ENCODE results near the gene LPAR2.

The LPAR2 gene

DNA sequence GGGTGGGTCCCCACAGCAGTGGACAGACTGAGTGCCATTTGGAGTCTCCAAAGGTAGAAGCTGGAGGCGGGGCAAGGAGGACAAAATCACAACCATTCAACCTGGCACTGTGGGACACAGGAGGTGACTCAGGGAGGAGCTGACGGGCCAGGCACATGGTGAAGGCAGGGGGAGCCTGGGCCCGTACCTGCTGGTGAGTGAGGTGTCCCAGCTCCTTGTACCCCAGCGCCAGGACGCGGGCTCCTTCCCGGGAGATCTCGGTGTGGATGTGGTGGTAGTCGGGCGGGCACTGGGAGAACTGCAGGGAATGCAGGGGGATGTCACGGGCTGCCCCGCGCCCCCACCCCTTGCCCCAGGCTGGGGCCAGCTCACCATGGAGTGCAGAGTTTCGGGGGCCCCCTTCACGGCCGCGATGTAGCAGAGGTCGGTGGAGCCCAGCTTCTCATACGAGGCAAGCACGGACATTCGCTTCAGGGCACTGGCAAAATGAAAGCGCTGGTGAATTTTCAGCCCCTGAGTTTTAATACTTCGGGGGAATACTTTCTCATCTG lies 25.7 kb upstream of the LPAR2 start:
- no peak for DNase-seq (ENCODE audit: low read depth)

DNA sequence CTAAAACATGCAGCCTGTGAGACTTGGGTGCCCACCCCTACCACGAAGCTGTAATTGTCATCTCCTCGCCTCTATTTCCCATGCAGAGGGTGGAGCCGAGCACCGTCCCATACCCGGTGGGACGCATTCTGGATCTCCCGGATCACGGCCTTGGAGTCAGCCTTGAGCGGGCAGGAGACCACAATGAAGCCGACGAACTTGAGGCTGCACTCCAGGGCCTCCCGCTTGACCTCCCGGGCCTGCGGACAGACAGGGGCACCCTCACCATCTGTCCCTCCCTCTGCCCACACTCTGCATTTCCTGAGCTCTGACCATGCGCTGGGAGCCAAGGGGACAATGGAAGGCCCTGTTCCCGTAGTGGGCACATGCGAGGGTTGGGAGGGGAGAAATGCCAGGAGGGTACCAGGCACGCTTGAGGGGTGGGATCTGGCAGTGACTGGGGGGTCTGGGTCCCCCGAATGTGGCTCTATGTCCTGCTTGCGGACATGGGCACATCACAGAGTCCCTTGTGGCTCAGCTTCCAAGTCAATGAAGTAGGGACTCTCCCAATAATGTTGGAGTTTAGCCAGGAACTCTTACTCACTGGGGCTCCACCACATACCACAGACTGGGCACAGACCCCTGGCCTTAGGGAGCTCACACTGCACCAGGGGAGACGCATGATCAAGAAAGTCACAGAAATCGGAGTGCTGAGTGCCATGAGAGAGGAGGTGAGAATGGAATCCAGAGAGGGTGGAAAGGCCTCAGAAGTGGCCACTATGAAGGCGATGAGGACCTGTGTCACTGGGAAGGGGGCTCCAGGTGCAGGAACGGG lies 24.7 kb upstream of the LPAR2 start:
- DNase-seq (ENCODE audit: low read depth): no peak

DNA sequence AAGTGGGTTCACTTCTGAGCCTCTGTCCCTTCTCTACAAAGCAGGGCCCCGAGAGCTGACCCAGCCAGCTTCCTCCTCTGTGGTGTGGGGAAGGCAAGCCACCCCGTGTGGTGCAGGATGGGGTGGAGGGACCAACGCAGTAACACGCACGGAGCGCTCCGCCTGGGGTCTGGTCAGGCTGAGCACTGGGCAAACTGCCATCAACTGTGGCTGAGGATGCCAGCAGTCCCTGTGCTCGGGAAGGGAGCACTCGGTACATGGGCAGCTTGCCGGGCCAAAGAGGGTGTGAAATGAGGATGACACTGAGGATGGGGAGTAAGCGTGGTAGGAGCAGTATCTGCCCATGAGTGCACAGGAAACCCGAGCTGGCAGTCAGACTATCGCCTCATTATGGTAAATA lies 23.1 kb upstream of the LPAR2 start:
- DNase-seq (ENCODE audit: low read depth): no peak

DNA sequence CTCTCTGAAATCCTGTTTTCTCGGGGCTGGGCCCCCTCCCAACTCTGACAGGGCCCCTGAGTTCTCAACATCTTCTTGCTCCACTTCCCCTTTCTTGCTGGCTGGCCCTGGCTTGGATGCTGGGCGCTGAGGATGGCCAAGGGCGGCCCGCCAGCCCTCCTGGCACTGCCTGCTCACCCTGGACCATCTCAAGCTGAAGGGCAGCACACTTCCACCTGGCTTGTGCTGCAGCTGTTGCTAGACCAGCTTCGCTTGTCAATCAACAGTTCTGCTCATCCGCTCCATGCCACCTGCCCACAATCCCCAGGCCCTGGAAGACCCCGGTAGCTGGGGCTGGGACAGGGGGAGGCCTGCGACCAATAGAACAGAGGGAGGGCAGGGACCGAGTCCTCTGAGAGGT lies 22.3 kb upstream of the LPAR2 start:
- DNase-seq (ENCODE audit: low read depth): no peak

DNA sequence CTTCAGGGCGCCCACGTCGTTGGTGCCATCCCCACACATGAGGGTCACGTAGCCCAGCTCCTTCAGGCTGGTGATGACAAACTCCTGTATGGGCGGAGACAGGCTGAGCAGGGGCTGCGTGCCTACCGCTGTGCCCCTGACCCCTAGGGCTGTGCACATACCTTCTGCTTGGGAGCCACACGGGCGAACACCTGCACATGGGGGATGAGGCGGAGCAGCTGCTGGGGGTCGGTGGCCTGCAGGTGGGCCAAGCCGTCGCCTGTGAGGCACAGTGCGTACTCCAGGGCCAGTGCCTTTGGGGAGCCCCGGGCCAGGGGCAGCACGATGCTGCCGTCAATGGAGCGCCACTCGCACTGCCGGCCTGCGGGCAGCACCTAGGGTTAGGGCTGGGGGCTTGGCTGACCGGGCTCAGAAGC lies 21.6 kb upstream of the LPAR2 start:
- DNase-seq (ENCODE audit: low read depth): no peak

DNA sequence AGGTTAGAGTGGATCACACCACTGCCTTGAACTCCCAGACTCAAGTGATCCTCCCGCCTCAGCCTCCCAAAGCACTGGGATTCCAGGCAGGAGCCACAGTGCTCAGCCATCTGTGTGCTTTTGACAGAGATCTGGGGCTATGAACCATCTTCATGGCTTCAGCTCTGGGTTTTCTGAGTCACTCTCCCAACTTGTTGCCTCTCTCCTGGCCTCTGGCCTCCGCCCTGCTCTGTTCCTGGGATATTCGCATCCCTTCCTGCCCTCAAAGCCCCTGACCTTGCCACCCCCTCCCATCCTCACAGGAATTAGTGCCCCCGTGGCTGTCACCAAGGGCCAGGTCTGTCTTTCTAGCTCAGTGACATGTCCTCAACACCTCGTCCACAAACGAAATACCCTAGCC lies 21.1 kb upstream of the LPAR2 start:
- DNase-seq (ENCODE audit: low read depth): no peak

DNA sequence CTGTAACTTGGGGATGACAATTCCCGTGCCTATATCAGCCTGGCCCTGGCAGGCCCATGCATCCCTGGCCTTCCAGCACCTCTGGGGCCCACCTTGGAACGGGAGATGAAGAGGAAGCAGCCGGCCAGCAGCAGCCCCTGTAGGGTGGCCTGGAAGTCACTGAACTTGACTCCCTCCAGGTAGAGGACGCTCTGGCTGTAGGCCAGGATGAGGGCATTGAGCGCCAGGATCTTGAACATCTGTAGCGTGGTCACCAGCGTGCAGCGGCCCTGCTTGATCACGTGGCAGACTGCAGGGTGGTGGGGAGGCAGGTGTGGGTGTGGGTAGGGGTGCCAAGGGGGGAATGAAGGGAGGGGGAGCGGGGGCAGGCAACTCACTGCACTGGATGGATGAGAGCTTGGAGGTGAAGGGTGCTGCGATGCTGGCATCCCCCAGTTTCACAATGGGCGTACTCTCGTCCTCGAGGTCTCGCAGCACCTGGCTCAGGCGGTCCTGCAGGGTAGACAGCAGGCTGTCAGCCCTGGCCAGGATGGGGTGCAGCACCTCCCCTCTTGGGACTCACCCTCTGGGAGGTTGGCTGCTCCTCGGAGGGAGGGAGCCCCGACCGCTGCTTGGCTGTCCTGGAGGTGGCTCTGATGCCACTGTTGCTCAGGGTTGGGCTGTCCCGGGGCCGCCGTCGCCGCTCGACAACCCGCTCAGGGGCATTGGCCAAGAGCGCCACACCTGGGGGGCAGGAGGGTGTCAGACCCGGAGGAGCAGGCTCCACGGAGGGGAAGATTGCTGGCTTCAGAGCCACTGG lies 19.2 kb upstream of the LPAR2 start:
- no peak for DNase-seq (ENCODE audit: low read depth)

DNA sequence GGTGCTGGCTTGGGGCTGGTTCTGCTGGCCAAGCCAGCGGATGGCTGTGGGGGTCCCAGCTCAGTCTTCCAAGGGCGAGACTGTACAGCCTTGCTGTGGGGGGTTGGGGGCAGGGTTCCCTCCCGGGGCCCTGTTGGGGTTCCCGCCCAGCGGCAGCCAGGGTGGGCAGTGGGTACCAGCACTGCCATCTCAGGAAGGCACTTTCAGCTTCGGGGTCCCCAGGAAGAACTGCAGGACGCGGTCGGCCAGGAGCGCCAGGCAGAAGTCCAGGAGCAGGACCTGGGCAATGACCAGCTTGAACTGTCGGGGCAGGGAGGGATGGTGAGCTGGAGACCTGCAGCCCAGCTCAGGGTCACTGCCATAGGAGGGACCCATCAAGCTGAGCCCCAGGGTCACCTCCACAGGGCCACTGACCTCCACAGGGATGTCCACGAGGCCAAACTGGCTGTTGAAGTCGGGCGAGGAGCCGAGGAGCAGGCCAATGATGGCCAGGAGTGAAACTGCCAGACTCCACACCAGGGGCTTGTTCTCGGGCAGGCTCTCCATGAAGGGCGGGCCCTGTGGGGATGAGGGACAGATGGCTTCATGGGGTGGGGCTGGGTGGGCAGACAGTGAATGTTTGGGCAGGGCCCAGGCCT lies 17.3 kb upstream of the LPAR2 start:
- no peak for DNase-seq (ENCODE audit: low read depth)

DNA sequence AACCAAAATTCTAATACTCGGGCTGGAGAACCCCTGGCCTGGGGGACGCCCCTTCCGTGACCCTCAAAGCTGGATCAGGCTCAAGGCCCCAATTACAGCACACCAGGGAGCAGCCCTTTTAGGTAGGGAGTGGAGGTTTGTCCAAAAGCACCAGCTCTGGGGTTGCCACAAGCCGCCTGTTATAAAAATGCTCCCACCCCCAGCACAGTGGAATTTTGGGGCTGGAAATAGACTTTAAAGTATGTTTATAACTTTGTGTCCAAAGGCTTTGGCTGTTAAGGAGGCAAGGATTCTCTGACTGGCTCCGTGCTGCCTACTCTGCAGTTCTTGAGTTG lies 16.0 kb upstream of the LPAR2 start:
- DNase-seq (ENCODE audit: low read depth): no peak

DNA sequence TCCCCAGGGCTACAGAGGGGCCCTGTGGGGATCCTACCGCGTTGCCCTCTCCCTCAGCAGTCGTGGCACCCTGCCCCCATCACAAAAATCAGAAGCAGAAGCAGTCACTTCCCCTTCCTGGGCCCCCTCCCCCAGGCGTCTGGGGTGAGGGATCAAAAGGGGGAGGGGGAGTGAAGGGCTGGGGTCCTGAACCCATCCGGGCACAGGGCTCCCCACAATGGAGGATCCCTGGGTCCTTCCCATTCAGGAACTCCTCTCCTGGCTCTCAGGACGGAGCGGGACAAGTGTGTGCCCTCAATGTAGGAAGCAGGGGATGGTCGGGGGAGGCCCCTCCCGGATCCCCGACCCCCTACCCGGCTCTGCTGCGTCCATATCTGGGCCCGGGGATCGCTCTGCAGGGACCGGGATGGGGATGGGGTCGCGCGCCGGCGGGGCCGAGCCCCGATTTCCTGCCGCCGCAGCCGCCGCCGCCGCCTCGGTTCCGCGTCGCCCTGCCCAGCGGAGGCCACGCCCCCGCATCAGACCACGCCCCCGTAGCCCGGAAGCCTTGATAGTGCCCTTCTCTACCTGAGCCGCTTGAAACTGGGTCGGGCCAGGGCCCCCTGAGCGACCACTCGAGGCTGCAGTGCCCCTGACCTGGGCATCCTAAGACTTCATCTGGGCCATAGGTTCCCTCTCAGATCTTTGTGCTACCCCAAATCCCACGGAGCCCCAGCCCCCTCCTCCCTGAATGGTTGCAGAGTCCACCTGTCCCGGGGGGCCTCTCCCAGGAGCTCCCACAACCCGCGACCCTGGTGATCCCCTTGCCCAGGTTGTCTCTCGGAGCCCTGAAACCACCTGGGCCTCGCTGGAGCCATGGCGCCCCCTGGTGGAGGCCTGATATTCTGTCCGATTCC lies 15.4 kb upstream of the LPAR2 start, which contains the start of gene GMIP:
Gene GMIP, minus strand, starts transcription at position 500 of the 896 bp plus-strand sequence. Its CDS starts 128 bp downstream, at position 372.
- DNase-seq (ENCODE audit: low read depth): no peak

DNA sequence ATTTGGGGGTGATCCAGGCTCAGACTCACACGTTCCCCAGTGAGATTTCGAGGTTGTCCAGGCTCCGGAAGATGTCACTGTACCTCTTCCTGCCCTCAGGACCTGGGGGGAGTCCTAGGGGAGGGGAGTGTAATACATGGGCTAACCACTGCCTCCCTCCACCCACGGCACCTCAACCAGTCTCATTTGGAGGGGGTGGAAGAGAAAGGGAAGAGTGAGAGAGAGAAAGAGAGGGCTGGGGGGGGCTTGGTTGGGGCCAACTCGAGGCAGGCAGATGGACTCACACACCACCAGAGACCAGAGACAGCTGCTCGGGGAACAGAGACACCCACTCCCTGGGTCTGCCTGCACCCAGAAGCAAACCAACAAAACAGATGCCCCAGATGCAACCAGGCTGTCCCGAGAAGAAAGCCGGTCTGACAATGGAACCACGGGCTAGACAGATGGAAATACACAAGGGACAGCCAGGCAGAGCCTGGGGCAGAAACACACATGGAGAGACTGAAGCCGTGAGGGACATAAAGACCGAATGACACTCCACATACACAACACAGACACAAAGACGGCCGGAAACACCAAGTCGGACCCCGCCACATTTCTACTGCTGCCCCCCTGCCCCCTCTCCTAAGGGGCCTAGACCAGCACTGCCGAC lies 14.6 kb upstream of the LPAR2 start:
- no peak for DNase-seq (ENCODE audit: low read depth)

DNA sequence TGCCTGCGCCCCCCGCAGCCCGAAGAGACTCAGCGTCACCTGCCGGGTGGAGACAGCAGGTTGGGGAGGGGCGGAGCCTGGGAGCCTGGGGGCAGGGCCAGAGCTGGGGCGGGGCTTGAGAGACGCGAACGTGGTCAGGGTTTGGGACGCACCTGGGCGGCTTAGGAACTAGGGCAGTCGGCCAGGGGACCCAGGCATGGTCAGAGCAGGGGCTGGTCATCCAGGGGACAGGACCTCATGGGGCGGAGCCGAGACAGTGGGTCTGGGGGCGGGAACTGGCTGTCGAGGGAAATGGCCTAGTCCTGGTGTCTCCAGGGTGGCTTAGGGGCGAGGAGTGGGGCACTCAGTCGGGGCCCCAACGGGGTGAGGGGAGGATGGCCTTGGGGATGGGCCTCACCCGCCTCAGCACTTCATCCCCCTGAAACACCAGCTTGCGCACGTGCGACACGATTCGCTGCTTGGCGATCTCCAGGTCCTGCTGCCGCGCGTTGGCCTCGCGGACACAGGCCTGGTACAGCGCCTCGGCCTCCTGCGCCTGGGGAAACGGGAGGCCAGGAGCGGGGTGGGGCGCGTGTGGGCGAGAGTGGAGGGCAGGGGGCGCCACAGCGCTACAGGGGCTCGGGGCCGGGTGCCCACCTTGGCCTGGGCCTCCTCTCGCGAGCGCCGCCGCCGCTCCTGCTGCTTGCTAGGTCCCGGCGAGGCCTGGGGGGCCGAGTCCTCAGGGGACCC lies 9.7 kb upstream of the LPAR2 start:
- DNase-seq (ENCODE audit: low read depth): no peak

DNA sequence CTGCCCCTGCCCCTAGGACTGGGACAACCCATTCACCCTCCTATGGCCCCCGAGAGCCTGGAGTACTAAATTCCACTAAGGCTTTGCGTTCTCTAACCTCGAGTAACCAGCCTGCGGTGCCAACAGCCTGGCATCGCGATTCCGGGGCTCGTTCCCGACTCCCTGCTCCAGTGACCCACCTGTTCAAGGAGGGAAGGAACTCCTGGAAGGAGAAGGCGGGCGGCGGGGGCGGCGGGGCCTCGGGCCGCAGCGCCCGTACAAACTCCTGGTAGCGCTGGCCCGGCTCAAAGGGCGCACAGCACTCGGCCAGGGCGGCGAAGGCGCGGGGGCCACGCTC lies 9.1 kb upstream of the LPAR2 start:
- no peak for DNase-seq (ENCODE audit: low read depth)

DNA sequence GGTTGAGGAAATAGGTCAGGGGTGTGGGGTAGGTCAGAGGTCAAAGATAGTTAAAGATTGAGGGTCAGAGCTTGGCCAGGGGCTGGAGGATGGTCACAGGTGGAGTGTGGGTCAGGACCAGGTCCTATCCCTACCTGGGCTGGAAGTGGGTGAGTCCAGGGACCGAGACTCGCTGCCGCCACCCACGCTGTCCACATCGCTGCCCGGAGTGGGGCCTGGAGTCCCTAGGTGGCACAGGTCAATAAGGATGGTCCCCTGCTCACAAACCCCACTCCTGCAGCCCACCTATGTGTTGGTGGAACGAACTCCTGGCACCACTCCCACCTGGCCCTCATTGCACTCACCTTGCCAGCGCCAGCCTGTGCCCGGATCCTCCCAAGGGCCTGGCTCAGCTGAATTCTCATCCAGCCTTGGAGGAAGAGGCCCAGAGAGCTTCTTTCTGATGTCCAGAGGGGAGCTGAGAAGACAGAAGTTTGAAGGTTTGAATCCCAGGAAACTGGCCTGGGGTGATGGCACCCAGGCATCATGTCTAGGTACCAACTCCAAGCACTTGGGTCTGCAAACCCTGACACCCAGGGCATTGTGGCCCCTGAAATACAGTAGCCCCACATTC lies 8.7 kb upstream of the LPAR2 start:
- DNase-seq (ENCODE audit: low read depth): no peak

DNA sequence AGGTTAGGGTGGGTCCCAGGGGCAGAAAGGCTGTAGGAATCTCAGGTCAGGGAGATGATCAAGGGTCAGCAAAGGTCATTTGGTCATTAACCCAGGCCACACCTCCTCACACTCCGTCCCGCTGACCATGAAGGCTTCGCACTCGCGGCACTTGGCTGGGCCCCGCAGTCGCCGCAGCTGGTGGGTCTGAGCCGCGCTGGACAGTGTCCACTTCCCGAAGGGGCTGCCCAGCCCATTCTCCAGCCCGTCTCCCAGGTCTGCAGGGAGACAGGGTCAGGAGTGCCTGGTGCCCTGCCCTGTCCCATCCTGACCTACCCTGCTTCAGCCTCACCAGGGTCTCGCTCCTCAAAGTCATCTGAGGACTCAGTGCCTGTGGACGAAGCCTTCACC lies 7.3 kb upstream of the LPAR2 start:
- no peak for DNase-seq (ENCODE audit: low read depth)

DNA sequence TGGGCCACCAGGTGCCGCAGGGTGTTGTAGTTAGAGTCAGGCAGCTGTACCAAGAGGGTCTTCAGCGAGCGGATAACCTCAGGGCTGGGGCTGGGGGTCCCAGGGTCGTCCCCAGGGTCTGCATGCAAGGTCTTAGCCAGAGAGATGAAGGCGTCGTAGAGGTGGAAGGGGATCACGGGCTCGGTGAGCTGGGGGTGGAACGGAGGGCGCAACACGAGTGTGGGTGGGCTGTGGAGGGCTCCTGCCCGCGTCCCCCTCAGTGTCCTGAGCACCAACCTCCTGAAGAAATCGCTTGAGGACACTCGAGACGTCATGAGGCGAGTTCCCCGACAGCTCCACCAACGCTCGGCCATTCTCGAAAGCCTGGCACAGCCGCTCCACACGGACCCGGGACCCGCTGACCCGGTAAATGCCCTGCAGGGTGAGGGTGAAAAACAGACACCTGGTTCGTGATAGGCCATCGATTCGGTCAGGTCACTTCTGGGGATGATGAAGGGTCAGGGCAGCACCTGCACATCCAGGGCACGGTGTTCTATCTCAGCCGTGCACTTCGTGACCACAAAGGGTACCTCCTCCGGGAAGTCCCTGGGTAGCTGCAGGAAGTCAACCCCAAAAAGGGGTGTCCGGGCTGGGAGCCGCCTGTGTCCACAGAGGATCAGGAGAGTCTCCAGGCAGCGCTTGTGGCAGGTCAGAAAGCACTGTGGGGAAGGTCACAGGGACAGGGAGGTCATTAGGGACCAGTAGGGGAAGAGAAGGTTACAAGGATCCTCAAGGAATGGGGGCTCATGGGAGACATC lies 6.7 kb upstream of the LPAR2 start:
- no peak for DNase-seq (ENCODE audit: low read depth)

DNA sequence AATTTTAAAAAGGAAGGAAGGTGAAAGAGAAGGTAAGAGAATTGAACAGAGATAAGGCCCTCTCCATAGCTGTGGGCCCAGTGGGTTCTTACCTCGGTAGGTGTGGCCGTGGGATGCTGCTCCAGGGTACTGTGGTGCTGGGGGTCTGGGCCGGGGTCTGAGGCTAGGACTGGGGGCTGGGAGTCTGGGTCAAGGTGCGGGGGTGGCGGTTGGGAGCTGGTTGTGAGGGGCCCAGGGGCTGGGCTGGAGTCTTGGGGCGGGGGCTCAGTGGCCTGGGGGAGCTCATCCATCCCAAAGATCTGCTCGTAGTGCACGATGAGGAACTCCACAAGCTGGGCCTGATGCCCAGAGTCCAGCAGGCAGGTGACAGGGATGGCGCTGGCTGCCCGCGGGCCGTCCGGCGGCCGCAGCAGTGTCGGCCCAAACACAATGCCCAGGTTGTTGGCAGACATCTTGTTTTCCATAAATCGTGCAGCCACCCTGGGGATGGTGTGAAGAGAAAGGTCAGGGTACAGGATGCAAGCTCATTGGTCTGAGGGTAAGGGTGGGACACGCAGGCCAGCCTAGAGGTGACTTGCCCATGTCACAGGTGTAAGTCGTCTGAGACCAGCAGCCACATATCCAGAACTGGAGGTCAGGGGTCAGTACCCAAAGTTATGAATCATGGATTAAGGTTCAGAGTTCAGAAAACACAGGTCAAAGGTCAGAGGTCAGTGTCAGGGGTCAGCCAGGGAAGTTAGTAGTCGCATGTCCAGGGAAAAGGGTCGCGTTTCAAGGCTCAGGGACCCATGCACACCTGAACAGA lies 5.9 kb upstream of the LPAR2 start:
- no peak for DNase-seq (ENCODE audit: low read depth)

DNA sequence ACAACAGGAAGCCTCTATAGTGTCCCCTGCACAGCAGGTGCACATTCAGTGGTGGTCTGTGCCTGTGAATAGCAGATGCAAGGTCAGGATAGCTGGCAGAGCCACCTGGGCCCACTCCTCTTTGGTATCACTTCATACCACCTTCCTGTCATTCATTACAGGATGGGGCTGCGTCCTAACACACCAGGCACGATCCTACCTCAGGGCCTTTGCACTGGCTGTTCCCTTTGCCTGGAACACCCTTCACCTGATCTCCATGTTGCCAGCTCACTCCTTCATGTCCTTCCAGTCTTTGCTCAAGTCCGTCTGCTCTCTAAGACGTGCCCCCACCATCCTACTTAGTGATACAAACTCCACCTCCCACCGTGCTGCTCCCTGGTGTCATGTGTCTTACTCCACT lies 4.6 kb upstream of the LPAR2 start:
- no peak for DNase-seq (ENCODE audit: low read depth)

DNA sequence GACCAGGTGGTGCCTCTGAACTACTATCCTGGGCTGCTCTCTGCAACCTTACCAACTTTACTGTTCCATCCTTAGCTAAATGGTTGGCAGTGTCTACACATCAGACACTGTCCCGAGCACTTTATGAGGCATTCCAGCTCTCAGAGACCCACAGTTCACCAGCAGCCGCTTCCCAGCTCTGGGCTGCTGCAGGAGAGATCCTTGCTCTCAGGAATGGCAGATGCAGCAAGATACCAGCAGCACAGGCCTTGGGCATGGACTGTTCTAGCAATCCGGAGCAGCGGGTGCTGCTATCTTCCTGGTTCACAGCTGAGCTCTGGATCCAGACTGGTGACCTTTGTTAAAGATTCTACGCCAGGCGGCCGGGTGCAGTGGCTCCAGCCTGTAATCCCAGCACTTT lies 3.3 kb upstream of the LPAR2 start:
- no peak for DNase-seq (ENCODE audit: low read depth)

All from stromal cell of bone marrow (primary cell).